Fibroblast of peridontal ligament (primary cell): ENCODE data around the gene CD80.
"Not testable (repeated sequence)": the region's sequence is repeated elsewhere in the genome, so short reads cannot be mapped to it uniquely, and the experiment has no call there.

Experiments
- DNase-seq: peaks from one replicate; pipeline ENCODE4 v3.0.0-alpha.2; 2010; ENCODE audit errors: extremely low read depth

CD80 gene, protein sequence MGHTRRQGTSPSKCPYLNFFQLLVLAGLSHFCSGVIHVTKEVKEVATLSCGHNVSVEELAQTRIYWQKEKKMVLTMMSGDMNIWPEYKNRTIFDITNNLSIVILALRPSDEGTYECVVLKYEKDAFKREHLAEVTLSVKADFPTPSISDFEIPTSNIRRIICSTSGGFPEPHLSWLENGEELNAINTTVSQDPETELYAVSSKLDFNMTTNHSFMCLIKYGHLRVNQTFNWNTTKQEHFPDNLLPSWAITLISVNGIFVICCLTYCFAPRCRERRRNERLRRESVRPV

DNA sequence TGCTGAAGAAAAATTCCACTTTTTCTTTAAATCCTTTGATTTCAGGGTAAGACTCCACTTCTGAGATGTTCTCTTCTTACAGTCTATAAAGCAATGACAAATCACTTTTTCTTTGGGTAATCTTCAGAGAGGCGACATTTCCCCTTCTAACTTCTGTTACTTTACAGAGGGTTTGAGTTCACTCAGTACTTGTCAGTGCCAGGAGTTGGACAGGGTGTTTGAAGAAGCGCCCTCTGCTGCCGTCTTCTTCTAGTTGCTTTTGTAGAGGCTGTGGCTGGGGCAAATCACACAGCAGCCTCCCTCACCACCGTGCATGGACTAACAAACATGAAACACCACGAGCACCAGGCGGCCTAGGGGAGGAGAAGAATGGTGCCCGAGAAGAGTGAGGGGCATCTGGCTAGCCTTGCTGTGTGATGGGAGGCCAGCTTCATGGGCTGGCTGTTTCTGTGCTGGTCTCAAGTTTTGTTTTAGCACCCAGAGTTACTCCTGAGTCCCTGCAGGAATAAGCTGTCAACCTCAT is at the start of gene CD80:
Gene CD80 (minus strand): TSS at position 174 of the 523 bp plus-strand sequence. CDS start 1,886 bp downstream, outside the sequence.
- DNase-seq: peak; percentile 29

DNA sequence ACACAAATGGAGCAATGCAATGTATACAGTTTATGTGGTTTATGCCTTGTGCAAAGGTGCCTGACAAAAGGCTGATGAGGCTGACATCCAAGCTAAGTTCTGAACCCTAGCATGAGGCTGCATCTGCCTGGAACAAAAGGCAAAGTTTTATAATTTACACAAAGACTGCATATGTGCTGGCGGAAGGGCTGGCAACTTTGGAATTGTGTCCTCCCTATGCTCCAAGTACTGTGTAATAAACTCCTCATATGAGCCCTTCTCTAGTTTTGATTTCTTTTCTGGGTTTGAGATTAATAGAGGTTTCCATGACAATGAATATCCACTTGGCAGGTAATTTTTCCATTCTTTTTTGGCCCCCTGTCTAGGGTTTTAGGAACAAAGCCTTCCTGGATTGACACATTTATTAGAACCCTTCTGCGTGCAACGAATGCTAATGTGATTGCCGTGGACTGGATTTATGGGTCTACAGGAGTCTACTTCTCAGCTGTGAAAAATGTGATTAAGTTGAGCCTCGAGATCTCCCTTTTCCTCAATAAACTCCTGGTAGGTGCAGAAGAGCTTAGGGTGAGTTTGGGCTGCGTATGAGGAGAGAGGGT is 49.1 kb upstream of the CD80 start:
- no peak for DNase-seq

DNA sequence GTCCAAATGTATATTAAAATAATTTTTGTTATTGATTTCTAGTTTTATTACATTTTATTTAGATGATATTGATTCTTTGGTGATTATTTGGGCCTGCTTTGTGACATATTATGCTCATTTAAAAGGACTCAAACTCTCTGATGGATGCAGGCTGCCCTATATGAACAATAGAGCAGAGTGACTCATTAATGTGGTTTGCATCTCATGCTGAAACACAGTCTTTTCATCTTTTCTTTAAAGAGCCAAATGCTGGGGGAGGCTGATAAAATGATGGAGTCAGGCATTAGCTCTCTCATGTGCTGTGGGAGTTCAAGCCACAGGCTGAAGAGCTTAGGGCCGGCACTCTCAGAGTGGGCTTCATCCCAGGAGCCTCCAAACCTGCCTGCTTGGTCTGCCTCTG is 45.5 kb upstream of the CD80 start:
- DNase-seq: peak; percentile 50

DNA sequence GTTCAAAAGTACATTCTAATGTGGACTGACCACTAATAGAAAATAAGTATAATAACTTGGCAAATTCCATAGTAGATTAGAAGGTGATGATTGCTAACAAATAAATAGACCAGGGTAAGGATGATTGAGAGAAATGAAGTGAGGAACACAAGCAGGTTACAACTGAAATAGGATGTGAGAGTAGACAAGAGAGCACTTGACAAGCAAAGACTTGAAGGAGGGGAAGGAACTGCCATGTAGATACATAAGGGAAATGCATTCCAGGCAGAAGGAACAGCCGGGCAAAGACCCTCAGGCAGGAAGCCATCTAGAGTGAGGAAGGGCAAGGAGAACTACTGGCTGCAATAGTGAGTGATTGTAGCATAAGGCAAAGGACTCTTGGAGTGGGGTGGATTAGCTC is 43.3 kb upstream of the CD80 start:
- DNase-seq: no peak

DNA sequence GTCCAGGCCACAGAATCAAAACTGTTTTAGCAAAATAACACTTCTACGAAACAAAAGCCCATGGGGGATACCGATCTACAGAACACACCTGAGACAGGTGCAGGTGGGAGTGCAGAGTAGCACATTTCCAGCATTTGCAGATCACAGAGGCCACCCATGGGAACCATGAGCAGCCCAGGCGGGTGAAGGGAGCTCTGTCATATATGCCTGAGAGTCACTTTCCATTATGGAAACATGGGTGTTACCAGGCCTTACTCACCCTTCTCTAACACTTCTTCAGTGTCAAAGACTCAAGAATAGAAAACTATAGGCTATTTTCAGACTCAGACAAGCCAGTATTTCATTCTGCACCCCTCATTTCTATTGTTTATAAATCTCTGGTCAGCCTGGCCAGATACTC is 41.7 kb upstream of the CD80 start:
- no peak for DNase-seq

DNA sequence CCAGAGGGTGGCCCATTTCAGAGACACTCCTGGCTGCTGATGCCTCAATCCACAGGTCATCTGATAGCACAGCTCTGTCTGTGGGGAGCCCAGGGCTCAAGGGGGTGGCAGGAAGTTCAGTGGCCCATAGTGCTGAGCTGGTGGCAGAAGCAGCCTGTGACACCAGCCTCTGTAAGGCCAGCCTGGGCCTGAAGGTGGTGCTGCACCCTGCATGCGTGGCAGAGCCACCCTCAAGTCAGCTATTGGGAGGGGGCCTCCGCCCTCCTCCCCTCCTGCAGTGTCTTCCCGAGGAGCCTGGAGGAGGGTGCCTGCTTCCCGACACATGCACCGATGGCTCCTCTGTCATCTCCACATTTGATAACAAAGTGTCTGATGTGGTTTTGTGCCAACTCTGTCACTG is 41.3 kb upstream of the CD80 start:
- no peak for DNase-seq

DNA sequence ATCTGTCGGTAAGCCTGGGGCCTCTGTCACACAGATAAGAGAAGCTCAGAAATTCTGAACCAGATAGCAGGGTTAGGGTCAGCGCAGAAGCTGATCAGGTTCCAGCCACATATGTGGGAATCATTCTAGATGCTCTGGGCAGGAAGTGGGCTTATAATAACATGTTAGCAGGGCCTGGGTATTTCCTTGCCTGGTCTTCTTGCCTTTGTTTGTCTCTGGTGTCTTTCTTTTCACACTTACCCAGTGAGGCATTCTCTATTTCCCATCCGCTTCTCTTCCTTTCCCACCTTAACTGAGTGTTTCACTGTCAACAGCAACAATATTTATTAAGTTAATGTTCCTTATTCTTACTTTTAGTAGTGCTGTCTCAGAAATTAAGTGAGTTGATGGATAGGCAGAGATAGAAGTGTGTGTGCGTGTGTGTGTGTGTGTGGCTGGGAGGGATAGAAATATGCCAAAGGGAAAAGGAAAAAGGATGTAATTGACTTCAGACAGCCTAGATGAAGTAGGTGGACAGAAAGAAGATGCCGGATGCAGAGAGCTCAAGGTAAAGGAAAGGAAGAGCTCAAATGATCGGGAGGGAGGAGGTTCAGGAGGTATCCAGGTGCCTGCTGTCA is 40.3 kb upstream of the CD80 start:
- no peak for DNase-seq

DNA sequence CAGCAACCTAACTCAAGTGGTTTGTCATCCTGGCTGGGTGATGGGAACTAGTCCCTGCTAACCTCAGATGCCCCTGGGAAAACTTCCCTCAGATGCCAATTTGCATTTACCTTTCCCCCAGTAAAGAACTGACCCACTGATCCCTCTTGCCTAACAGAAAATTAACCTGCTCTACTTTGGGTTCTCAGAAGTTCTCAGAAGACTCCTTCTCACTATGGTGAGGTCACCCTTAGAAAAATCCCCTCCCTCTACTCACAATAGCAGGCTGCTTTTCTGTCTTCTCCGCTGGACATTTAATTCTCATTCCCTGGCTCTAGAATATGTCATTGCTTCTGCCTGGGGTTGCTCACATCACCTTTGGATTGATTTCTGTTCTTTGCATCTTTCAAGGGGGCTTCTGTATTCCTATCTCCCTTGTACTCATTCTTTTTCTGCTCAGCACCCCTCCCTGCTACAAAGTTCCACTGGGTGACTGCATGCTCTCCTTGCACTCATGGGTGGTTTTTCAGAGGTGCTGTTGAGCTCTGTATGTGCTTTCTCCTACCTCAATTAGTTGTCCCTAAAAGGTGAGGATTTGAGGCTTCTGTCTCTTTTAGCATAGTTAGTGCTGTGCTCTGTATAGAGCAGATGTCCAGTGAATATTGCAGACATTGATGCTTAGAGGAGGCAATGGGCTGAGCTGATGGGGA is 39.1 kb upstream of the CD80 start:
- DNase-seq: no peak

DNA sequence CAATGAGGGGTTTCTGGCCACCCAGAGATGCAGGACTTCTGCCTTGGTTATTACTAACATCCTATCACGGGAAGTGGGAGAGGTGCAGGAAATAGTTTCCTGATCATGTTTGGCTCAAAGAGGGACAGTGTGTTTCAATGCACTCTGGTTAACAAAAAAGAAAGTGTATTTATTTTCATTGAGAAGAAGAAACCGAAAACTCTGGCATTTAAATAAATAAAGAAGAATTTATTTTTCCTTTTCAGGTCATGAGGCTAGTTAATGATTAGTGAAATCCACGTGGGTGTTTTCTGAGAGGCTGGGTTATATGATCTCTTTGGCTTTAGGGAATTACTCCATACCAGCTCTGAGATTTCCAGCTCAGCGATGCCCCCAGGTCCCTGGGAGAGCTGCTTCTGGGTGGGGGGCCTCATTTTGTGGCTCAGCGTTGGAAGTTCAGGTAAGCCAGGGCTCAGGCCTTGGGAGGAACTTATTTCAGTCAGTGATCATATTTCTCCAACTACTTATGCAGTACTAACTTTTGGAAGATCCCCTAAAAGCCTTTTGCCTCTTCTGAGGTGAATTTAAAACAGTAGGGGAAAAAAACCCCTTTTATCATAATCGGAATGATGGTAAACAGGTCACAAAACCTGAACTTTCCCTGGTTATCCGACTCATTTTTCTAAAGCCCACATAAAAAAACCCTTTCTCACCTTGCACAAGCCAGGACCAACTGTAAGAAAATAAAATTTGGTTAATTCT is 38.3 kb upstream of the CD80 start, which contains the start of gene PLA1A:
Gene PLA1A (plus strand): TSS at position 338 of the 741 bp plus-strand sequence. CDS start 29 bp downstream, at position 367.
- DNase-seq: no peak

DNA sequence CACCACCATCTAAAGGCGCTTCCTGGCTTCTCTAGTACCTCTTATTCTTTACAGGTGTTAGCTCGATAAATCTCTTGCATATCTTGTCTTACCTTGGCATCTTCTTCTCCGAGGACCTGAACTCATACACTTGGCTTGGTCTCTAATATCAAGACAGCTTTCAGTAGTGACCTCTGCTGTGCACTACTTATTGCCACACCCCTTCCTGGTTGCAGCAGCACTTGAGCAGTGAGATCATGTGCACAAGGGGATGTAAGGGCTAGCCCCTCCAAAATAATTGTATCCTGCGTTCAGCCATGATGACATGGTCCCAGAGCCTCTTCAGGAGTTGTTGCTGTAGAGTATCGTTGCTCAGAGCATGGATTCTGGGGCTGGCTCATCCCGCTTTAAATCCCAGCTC is 37.0 kb upstream of the CD80 start:
- DNase-seq: no peak

DNA sequence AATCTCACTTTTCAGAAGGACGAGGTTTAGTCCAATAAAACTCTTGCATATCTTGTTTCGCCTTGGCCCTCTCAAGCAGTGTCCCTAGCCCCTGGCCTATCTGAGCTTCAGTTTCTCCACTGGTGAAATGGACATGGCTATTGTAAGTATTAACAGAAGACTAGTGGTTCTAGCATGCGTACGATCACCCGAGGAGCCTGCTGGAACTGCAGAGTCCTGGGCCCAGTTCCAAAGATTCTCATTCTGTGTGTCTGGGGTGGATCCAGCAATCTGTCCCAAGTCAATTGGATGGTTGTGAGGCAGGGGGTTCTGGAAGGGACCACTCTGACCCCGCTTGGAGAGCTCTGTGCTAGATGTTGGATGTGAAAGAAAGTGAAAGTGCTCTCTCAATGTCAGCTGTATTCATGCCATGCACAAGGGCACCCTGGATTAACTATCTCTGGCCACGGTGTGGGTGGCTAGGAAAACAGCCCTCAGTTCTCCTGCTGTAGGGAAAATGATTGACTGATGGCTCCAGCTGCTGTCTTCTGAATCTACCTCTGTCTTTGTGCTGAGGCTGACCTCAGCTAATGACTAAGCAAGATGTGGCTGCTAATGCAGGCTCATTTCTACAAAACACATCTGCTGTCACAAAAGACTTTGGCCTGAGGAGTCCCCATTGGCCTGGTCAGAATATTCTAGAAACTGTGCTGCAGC is 36.4 kb upstream of the CD80 start:
- no peak for DNase-seq

DNA sequence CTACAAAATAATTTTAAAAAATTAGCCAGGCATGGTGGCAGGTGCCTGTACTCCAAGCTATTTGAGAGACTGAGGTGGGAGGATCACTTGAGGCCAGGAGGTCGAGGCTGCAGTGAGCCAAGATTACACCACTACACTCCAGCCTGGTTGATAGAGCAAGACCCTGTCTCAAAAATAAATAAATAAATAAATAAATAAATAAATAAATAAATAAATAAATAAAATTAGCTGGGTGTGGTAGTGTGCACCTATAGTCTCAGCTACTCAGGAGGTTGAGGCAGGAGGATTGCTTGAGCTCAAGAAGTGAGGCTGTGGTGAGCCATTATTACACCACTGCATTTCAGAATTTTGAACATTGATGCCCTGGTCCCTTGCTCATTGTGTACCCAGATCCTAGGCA is 35.5 kb upstream of the CD80 start:
- DNase-seq: not testable (repeated sequence)

DNA sequence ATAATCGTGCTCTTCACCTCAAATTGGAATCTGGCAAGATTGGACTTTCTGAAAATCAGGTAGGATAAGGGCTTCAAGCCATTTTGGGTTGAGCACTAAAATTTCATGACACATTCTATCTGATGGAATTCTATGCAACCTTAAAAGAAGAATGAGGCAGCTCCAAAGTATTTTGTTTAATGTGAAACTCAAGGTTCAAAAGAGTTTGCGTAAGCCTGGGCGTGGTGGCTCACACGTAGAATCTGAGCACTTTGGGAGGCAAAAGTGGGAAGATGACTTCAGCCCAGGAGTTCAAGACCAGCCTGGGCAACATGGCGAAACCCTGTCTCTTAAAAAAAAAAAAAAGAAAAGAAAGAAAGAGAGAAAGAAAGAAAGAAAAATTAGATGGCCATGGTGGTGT is 34.7 kb upstream of the CD80 start:
- DNase-seq: no peak

DNA sequence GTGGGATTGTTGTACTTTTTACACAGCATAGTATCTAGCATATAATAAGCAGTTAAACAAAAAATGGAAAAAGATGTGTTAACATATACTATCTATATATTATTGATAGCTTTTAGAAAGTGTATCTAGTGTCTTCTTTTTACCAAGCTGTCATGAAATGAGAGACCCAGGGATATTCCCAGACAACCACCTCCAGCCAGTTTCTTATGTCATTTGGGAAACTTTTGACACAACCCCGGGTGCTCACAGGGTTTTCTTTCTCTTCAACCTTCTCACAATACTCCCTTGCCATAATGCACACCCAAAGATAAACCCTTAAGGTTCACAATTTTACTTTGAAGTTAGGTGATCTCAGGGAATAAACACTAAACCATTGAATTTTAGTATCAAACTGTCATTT is 33.4 kb upstream of the CD80 start:
- no peak for DNase-seq

DNA sequence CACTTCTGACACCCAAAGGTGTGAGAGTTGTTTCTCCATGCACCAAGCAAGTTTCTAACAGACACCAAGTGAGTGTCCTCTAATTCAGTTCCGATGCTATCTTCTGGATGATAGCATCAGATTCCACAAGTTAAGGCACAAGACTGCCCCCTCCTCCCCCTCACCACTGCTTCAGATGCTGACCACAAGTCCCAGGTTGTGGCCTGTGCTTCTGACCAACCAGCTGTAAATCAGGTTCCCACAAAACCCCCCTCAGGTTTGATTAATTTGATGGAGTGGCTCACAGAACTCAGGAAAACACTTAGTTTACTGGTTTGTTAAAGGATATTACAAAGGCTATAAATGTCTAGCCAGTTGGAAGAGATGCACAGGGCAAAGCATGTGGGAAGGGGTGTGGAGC is 31.3 kb upstream of the CD80 start:
- no peak for DNase-seq

DNA sequence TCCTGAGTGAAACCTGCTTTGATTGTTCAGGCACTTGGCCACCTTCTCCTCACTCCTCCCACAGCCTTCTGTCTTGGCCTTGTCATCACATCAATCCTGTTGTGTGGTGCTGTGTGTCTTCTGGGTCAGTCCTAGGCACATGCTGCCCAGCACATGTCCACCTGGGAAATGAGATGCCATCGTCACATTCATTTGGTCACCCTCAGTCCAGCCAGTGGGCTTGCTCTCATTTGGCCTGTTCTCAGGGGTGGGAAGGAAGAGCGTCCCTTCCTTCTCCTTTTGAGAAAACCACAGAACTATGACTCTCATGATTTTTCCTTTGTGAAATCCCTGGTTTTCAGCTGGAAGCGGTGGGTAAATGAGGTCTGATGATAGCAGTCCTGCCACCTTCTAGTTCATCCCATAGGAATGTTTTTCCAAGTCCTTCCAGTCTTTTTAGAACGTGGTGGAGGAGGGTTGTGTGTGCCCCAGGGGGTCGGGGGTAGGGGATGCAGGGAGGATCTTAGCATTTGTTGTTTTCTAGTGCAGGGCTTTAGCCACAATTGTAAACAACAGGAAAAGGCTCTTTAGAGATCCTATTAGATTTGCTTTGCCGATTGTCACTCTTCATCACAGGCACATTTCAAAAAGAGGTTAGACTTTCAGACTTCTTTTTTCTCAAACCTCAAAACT is 29.8 kb upstream of the CD80 start:
- DNase-seq: no peak

DNA sequence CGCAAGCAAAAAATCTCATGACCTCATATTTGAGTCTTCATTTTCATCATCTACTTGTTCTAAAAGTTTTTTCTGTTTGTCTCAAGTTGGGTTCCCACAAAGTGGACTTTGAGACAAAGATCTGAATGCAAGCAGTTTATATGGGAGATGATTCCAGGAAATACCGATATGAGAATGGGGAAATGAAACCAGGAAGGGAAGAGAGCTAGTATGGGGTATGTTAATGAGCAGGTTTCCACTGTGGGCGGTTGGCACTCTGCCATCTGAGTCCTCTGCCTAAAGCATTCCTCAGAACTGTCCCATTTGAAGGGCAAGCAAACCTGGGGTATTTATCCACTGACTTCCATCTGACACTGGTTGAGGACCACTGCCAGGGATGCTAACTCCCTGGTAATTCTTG is 28.7 kb upstream of the CD80 start:
- no peak for DNase-seq

DNA sequence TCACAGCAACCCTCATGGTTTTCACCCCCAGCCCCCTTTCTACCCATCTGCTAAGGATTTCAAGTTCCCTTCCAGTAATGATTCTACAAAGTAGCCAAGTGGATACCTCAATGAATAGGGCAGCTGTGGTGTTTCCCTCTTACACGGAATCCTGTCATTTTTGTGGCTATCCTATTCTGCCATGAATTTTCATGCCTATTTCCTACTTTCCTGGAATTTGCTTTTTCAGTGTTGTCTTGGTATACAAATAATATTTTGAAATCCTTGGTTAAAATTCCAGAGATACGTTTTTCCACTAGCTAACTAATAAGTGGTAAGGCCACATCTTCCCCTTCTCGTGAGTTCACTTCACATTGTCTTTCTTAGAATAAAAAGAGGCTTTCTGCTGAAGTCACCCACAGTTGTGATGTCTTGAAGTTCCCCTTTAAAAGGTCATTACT is 27.3 kb upstream of the CD80 start:
- DNase-seq: peak; percentile 61

DNA sequence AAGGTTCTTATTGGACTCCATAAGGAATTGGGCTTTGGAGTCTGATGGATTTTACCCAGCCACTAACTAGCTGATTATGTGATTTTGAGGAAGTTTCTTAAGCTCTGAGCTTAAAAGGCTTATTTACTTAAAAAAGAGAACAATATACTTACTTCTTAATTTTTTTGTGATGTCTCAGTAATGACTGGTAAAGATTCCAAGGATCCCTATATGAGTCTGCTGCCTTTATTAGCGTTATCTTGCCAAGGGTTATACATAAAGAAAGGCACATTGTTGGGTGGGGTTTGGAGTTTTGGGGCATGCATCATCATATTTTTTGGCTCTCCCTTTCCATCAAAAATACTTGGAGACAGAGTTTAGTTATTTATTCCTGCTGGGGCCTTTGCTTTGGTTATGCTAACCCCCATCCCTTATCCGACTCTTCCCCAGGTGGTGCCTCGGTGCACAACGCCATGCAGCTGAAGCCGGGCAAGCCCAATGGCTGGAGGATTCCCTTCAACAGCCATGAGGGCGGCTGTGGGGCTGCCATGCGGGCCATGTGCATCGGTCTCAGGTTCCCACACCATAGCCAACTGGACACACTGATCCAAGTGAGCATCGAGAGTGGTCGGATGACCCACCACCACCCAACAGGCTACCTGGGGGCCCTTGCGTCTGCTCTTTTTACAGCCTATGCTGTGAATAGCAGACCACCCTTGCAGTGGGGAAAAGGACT is 26.6 kb upstream of the CD80 start:
- DNase-seq: peak; percentile 31

DNA sequence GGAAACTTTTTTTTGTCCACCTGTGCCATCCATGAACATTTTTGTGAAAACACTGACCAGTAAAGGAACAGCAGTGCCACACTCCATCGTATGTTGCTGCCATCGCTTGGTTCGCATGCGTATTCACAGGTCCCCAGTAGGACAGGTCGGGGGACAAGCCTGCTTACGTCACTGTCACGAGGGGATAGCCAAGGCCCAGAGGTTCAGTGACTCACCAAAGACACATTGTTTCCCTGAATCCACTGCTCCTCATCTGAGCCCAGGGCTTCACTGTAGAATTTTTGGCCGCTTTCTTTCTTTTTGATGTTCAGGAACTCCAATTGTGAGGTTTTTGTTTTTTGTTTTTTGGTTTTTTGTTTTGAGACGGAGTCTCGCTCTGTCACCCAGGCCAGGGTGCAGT is 25.8 kb upstream of the CD80 start:
- DNase-seq: no peak
